OCI-LY1 (cell line): ENCODE results near the gene KIAA1614.

Experiments used
- EZH2 ChIP-seq: fragments of 200-600 bp; sonication (generic), shearing (Covaris generic); IDR thresholded peaks from 2 replicates; pipeline ENCODE4 v1.8.0; 2017; ENCODE audit warnings: borderline replicate concordance, mixed run types, mild to moderate bottlenecking, antibody characterized with exemption, low read length, moderate library complexity, mixed read lengths
- TF ChIP-seq, protein P1 (sequence below): fragments of 200-600 bp; sonication (generic), shearing (Covaris generic); IDR thresholded peaks from 2 replicates; pipeline ENCODE4 v1.5.1; 2017; ENCODE audit warnings: mild to moderate bottlenecking, antibody characterized with exemption, low read length, moderate library complexity, mixed read lengths

DNA sequence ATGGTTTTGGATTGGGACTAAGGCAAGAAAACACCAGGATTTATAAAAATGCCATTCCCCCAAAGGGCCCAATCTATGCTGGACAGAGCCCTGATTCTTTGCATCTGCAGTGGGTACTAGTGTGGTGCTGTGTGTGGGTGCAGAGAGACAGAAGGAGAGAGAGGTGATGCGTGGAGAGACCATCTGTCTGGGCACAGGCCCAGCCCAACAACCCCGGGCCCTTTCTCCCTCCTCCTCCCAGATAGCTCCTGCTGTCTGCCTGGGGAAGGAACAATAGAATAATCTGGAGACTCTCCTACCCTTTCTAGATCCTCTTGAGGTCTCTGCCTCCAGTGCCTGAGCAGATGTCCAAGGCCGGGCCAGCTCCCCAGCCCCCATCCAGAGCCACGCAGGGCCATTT, 15.1 kb downstream of the KIAA1614 start:
- TF ChIP-seq, protein P1, sequence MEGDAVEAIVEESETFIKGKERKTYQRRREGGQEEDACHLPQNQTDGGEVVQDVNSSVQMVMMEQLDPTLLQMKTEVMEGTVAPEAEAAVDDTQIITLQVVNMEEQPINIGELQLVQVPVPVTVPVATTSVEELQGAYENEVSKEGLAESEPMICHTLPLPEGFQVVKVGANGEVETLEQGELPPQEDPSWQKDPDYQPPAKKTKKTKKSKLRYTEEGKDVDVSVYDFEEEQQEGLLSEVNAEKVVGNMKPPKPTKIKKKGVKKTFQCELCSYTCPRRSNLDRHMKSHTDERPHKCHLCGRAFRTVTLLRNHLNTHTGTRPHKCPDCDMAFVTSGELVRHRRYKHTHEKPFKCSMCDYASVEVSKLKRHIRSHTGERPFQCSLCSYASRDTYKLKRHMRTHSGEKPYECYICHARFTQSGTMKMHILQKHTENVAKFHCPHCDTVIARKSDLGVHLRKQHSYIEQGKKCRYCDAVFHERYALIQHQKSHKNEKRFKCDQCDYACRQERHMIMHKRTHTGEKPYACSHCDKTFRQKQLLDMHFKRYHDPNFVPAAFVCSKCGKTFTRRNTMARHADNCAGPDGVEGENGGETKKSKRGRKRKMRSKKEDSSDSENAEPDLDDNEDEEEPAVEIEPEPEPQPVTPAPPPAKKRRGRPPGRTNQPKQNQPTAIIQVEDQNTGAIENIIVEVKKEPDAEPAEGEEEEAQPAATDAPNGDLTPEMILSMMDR = no peak
- no peak for TF ChIP-seq EZH2
